Sciatic nerve (tissue), 2 donors: ENCODE results near the gene DVL2. TPM values are rescaled to one million over a fixed set of nuclear protein-coding genes. Genes with fewer than 3 reads are reported as not detected.

Source experiments
- ATAC-seq: fragments of 200-7000 bp; cut with Tn5 transposase; one replicate; pipeline ENCODE4 v1.9.1; 2020; ENCODE audit warnings: mild to moderate bottlenecking, moderate library complexity
- DNase-seq: peaks from one replicate; pipeline ENCODE4 v3.0.0-alpha.2; 2020; ENCODE audit warnings: low spot score
- intact Hi-C: fragments of 100-400 bp; cut with DNase I; formaldehyde crosslinking; loops from one replicate; pipeline ENCODE4 v1.14.2; 2022
- total RNA-seq: library from RNA; stranded (reverse); fragmentation: NEBNext Ultra II Directional; extraction: Animal tissue kit (Norgen Biotek cat#: 25700); gene quantifications from one replicate; pipeline ENCODE4 v1.2.1, GENCODE V29; 2021
- donor health status: DM: no; HTN: no; CAD: no.
- donor health status: DM: no; HTN: no; CAD: no.

Gene DVL2
- total RNA-seq, 1 donor from 2014 or later, result 49.1 TPM

DNA sequence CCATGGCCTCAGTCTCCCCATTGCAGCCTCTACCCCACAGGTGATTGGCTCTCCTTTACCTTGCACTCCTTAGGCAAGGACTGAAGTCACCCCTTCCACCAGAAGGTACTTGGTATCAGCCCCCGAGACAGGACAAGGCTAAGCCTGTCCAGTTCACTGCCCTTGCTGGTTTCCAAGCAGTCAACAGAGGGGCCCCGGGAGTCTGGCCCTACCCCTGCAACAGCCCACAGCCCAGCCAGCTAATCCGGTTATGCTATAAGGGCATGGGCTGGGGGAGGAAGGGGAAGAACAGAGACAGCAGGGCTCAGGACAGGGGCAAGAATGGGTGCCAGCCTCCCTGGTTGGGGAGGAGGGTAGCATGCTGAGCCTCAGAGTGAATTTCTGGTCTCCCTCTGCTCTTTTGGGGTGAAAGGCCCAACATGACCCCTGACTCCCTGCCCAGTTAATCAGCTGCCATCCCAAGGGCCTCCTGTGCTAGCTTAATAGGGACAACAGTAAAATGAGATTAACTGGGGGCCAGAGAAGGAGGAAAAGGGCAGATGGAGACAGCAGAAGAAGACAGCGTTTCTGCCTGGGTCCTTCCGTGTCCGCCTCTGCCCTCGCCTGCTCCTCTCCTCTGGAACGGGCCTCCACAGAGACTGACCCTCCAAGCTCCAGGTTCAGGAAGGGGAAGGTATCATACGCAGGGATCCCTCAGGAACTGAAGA lies 25.4 kb downstream of the DVL2 start:
- intact Hi-C loops, result no loop called here
- ATAC-seq (no peak), DNase-seq (no peak)

- ATAC-seq (no peak), DNase-seq (no peak)
- intact Hi-C loops, result no loop called here
Observed at GRCh38 chr17:7208027-7208571, 26.2 kb downstream of the DVL2 start.

DNA sequence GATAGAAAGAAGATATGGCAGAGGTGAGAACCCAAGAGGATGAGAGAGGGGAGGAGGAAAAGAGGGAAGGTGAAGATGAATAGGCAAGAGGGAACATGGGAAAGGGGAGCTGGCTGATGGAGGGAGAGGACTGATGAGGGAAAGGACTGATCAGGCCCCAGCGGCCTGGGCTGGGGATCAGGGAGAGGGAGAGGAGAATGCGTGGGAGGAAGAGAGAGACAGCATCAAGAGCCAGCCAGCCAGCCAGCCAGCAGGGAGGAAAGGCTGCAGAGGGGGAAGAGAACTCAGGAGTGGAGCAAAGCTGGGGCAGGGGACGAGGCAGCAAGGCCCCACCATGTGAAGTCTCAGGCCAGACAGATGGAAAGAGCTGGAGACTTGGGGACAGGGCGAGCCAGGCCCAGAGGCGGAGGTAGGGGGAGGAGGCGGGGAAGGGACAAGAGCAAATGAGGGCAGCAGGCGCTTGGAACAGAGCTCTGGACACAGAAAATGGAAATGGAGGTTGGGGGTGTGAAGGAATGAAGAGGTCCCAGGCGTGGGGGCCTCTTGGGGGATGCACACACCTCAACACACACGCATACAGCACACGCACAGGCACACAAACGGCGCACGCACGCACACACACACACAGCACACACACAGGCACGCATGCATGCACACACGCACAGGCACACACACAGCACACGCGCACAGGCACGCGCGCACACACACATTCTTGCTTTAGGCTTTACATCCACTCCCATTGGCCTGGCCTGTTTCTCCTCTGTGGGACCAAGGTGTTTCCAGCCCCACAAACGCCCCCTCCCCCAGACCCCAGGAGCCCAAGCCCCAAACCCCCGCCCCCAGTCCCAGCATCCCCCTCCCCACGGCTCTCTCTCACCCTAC lies 27.0 kb downstream of the DVL2 start:
- intact Hi-C loops, result no loop called here
- no peak for ATAC-seq
- no peak for DNase-seq

DNA sequence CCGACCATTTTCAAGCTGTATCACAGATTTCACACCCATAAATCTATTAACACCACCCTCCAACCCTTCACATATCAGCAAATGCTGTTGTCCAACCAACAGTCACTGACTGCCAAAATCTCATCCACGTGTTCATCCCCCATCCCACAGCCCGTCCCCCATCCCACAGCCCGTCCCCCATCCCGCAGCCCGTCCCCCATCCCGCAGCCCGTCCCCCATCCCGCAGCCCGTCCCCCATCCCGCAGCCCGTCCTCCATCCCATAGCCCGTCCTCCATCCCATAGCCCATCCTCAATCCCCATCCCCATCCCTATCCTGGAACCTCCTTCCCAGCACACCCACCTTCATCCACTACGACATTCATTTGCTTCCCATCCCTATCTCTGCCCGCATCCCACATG lies 28.8 kb downstream of the DVL2 start:
- intact Hi-C loops, result no loop called here
- no peak for DNase-seq
- ATAC-seq, result peak; percentile 0

GRCh38 chr17:7204828-7205461 lies 29.4 kb downstream of the DVL2 start:
- intact Hi-C loops, result no loop called here
- ATAC-seq (peak; percentile 93), DNase-seq (peak; percentile 91)

GRCh38 chr17:7204336-7204735 lies 30.0 kb downstream of the DVL2 start:
- DNase-seq, result no peak
- peak; percentile 6 for ATAC-seq
- intact Hi-C loops, result no loop called here

GRCh38 chr17:7203391-7203790 lies 30.9 kb downstream of the DVL2 start:
- intact Hi-C loops, result no loop called here
- DNase-seq (no peak), ATAC-seq (no peak)

GRCh38 chr17:7196651-7197401 lies 37.5 kb downstream of the DVL2 start:
- intact Hi-C loops, result no loop called here
- DNase-seq, result no peak
- ATAC-seq, result no peak

DNA sequence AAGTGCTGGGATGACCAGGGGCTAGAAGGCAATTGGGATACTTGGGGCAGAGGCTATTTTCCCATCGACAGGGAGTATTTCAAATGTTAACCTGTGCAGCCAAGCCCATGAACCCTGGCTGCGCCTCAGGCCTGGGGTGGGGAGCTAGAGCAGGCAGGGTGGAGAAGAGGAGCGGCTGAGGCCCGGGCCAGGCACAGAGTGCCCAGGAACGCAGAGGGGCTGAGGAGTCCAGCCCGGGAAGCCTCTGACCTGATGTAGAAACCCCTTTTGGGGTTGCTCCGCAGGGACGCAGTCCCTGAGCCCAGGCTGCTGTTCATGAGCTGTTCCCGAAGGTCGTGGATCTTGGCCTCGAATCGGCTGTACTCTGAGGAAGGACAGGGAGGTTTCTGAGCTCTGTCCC lies 38.3 kb downstream of the DVL2 start:
- intact Hi-C loops, result no loop called here
- ATAC-seq, result no peak
- DNase-seq, result no peak

GRCh38 chr17:7192271-7192937 lies 41.9 kb downstream of the DVL2 start:
- no peak for DNase-seq
- intact Hi-C loops, result no loop called here
- ATAC-seq, result no peak

- DNase-seq, result no peak
- intact Hi-C loops, result no loop called here
- peak; percentile 88 for ATAC-seq
Observed at GRCh38 chr17:7191571-7192270, 42.6 kb downstream of the DVL2 start.

DNA sequence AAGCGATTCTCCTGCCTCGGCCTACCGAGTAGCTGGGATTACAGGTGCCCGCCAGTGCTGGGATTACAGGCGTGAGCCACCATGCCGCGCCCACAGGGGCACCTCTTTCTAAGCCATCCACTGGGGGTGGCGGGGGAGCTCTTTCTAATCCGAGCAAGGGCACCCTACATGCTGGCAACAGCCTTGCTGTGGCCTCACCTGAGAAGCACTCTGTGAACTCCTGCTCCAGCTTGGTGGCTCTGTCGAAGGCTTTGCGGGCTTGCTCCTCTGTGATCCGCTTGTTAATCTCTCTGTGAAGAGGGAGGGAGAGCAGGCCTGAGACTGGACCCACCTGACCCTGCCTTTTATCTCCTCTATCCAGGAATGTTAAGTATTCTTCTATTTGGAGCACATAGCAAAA lies 43.2 kb downstream of the DVL2 start:
- intact Hi-C loops, result no loop called here
- DNase-seq (no peak), ATAC-seq (peak; percentile 14)

GRCh38 chr17:7190276-7190917 lies 43.9 kb downstream of the DVL2 start:
- ATAC-seq, result no peak

DNA sequence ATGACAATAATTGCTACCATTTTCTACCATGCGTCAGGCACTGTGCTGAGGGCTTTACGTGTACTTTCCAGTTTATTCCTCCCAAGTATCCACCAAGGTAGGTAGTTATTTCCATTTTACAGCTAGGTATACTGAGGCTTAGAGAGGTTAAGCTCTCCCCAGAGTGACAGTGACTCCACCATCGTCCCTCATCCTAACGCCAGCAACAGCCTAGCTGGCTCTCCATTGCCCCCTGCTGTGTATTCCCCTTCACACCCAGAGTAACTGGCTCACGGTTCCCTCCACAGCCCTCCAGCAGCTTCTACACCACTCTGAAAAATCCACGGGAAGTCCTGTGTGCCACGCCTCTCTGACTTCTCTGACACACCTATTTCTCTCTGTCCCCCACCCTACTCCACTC lies 48.1 kb downstream of the DVL2 start:
- intact Hi-C loops, result no loop called here
- ATAC-seq, result no peak
- DNase-seq, result no peak

More at GRCh38 chr17:7190276-7190917, 43.9 kb downstream of the DVL2 start:
- DNase-seq, result no peak
- intact Hi-C loops, result no loop called here

DNA sequence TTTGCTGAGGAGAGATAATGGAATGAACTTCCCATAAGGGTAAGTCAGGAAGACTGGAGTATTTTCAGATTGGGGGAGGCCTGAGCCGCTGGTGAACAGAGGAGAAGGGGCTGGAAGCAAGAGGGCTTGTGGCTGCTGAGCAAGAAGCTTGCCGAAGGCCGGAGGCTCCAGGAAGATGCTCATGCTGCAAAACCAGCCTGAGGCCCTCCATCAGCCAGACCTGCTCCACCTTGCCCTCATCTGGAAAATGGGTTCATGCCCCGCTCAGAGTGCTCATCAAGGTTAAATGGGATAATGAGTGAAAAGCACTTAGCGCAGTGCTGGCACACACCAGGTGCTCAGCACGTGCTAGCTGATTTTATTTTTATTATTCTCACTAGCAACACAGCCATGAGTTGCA lies 49.7 kb downstream of the DVL2 start:
- DNase-seq (no peak), ATAC-seq (no peak)
- intact Hi-C loops, result no loop called here

- intact Hi-C loops, result no loop called here
- ATAC-seq, result peak; percentile 28
- DNase-seq, result no peak
Observed at GRCh38 chr17:7184091-7184488, 50.2 kb downstream of the DVL2 start.

GRCh38 chr17:7183433-7184090 lies 50.8 kb downstream of the DVL2 start:
- intact Hi-C loops, result no loop called here
- no peak for ATAC-seq

More at GRCh38 chr17:7183433-7184090, 50.8 kb downstream of the DVL2 start:
- no peak for DNase-seq
